ENCODE measurements around the gene LMX1B. TPM values are rescaled to one million over a fixed set of nuclear protein-coding genes. Genes with fewer than 3 reads are reported as not detected.

Gene LMX1B
- total RNA-seq, 1 donor from 2014 or later = 0.26 TPM

GRCh38 chr9:126618585-126619360, 5.0 kb downstream of the LMX1B start:
- TF ChIP-seq, protein P1, sequence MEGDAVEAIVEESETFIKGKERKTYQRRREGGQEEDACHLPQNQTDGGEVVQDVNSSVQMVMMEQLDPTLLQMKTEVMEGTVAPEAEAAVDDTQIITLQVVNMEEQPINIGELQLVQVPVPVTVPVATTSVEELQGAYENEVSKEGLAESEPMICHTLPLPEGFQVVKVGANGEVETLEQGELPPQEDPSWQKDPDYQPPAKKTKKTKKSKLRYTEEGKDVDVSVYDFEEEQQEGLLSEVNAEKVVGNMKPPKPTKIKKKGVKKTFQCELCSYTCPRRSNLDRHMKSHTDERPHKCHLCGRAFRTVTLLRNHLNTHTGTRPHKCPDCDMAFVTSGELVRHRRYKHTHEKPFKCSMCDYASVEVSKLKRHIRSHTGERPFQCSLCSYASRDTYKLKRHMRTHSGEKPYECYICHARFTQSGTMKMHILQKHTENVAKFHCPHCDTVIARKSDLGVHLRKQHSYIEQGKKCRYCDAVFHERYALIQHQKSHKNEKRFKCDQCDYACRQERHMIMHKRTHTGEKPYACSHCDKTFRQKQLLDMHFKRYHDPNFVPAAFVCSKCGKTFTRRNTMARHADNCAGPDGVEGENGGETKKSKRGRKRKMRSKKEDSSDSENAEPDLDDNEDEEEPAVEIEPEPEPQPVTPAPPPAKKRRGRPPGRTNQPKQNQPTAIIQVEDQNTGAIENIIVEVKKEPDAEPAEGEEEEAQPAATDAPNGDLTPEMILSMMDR (IDR thresholded peaks at IDR 0.05; ENCODE audit: unreplicated experiment) = no peak
- DNase-seq (ENCODE audit: low spot score) = no peak
- Mint-ChIP-seq H3K27me3 (ENCODE audit: unreplicated experiment) (peaks cover 55% of the 10 kb centered on the region), H3K27ac (ENCODE audit: unreplicated experiment) (no peak overlapping the region), H3K4me1 (ENCODE audit: unreplicated experiment) (peaks cover 29% of the 10 kb centered on the region), H3K4me3 (ENCODE audit: unreplicated experiment) (peak overlapping the region; percentile 18), H3K9me3 (ENCODE audit: unreplicated experiment) (no peaks in the 10 kb centered on the region), H3K36me3 (ENCODE audit: low read depth, unreplicated experiment) (no peaks in the 10 kb centered on the region)

GRCh38 chr9:126619361-126620135, 5.8 kb downstream of the LMX1B start:
- peaks cover 29% of the 10 kb centered on the region for H3K4me1 Mint-ChIP-seq (ENCODE audit: unreplicated experiment)
- H3K27me3 Mint-ChIP-seq (ENCODE audit: unreplicated experiment) = peaks cover 52% of the 10 kb centered on the region

DNA sequence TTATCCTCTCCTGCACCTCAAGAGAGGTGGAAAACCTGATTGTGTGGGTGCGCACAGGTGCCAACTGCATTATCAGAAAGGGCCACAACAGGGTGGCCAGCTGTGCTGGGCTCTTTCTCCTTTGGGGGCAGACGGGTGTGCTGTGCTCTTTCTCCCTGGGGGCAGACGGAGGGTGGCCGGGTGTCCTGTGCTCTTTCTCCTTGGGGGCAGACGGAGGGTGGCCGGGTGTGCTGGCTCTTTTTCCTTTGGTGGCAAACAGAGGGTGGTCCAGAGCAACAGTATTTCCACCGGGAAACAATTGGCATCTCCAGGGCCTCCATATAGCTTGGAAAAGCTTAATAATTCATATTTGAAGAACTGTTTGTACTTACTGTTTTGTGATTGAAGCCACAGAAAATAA, 6.8 kb downstream of the LMX1B start:
- TF ChIP-seq, protein P1 (IDR thresholded peaks at IDR 0.05; ENCODE audit: unreplicated experiment) = no peak

More at GRCh38 chr9:126619361-126620135, 5.8 kb downstream of the LMX1B start:
- TF ChIP-seq, protein P1 (IDR thresholded peaks at IDR 0.05; ENCODE audit: unreplicated experiment) = no peak
- Mint-ChIP-seq H3K27ac (ENCODE audit: unreplicated experiment) (no peak overlapping the region), H3K4me3 (ENCODE audit: unreplicated experiment) (no peak overlapping the region), H3K9me3 (ENCODE audit: unreplicated experiment) (no peaks in the 10 kb centered on the region), H3K36me3 (ENCODE audit: low read depth, unreplicated experiment) (no peaks in the 10 kb centered on the region)
- DNase-seq (ENCODE audit: low spot score) = no peak

GRCh38 chr9:126621061-126621918, 7.6 kb downstream of the LMX1B start:
- no peak for DNase-seq (ENCODE audit: low spot score)
- TF ChIP-seq, protein P1 (IDR thresholded peaks at IDR 0.05; ENCODE audit: unreplicated experiment) = no peak
- no peaks in the 10 kb centered on the region for H3K36me3 Mint-ChIP-seq (ENCODE audit: low read depth, unreplicated experiment)
- no peak overlapping the region for H3K4me3 Mint-ChIP-seq (ENCODE audit: unreplicated experiment)
- peaks cover 44% of the 10 kb centered on the region for H3K27me3 Mint-ChIP-seq (ENCODE audit: unreplicated experiment)
- peaks cover 24% of the 10 kb centered on the region for H3K4me1 Mint-ChIP-seq (ENCODE audit: unreplicated experiment)
- no peaks in the 10 kb centered on the region for H3K9me3 Mint-ChIP-seq (ENCODE audit: unreplicated experiment)
- no peak overlapping the region for H3K27ac Mint-ChIP-seq (ENCODE audit: unreplicated experiment)

More for the DNA sequence above, 6.8 kb downstream of the LMX1B start:
- Mint-ChIP-seq H3K4me1 (ENCODE audit: unreplicated experiment) (peaks cover 27% of the 10 kb centered on the region), H3K9me3 (ENCODE audit: unreplicated experiment) (no peaks in the 10 kb centered on the region), H3K27me3 (ENCODE audit: unreplicated experiment) (peaks cover 47% of the 10 kb centered on the region), H3K27ac (ENCODE audit: unreplicated experiment) (peak overlapping the region; percentile 16), H3K36me3 (ENCODE audit: low read depth, unreplicated experiment) (no peaks in the 10 kb centered on the region), H3K4me3 (ENCODE audit: unreplicated experiment) (no peak overlapping the region)
- DNase-seq (ENCODE audit: low spot score) = no peak

Data from endothelial cell (in vitro differentiated cells).